H1 (cell line): ENCODE measurements around the gene NABP2. TPM values are rescaled to one million over a fixed set of nuclear protein-coding genes. Genes with fewer than 3 reads are reported as not detected.

Source experiments
- CTCF ChIA-PET: fragments of 300-600 bp; sonication (Branson Sonifier 250); formaldehyde crosslinking; loops from one replicate; lab custom pipeline; 2021; ENCODE audit not compliant: partially characterized antibody; lab: Charles Lee
- POLR2A ChIA-PET: fragments of 300-600 bp; sonication (Branson Sonifier 250); formaldehyde crosslinking; loops from one replicate; lab custom pipeline; 2021; ENCODE audit warnings: inconsistent platforms; ENCODE audit not compliant: partially characterized antibody; lab: Charles Lee
- DNase-seq, 2 experiments: peaks; one replicate each; pipeline versions ENCODE4 v3.0.0 to v3.0.0-alpha.2; 2010 to 2022; ENCODE audit warnings: low spot score in 2 of 2, low read depth in 1 of 2, mixed read lengths in 1 of 2
- FAIRE-seq: peaks from 2 replicates; lab custom pipeline; 2011; peaks lifted over from hg19 to GRCh38; lab: Jason Lieb, UNC
- H2AFZ ChIP-seq: 2 replicates; pipeline ENCODE4 v1.8.1; 2012; ENCODE audit warnings: low read length, inconsistent platforms
- H2AK5ac ChIP-seq: 2 replicates; pipeline ENCODE4 v1.6.1; 2013; ENCODE audit warnings: low read depth, low read length
- H2BK120ac ChIP-seq: replicated peaks from 2 replicates; pipeline ENCODE3; 2013; ENCODE audit warnings: low read depth, low read length, inconsistent platforms
- H2BK12ac ChIP-seq: 2 replicates; pipeline ENCODE4 v1.6.1; 2013; ENCODE audit warnings: low read depth, low read length
- H2BK15ac ChIP-seq: 2 replicates; pipeline ENCODE4 v1.6.1; 2013; ENCODE audit warnings: low read length
- H2BK20ac ChIP-seq: 2 replicates; pipeline ENCODE4 v1.6.1; 2013; ENCODE audit warnings: low read length
- H2BK5ac ChIP-seq: 2 replicates; pipeline ENCODE4 v1.6.1; 2013; ENCODE audit warnings: low read depth, low read length
- H3K14ac ChIP-seq: 2 replicates; pipeline ENCODE4 v1.6.1; 2013; ENCODE audit warnings: inconsistent platforms; ENCODE audit not compliant: insufficient read length
- H3K18ac ChIP-seq: 2 replicates; pipeline ENCODE4 v1.6.1; 2013; ENCODE audit warnings: low read length; ENCODE audit errors: extremely low read depth
- H3K23ac ChIP-seq: 2 replicates; pipeline ENCODE4 v1.6.1; 2013; ENCODE audit warnings: inconsistent platforms; ENCODE audit not compliant: insufficient read length
- H3K23me2 ChIP-seq: 2 replicates; pipeline ENCODE4 v1.6.1; 2013; ENCODE audit warnings: low read depth, low read length
- H3K27ac ChIP-seq: 2 replicates; pipeline ENCODE4 v1.6.1; 2011; ENCODE audit warnings: low read depth, low read length, inconsistent platforms
- H3K27me3 ChIP-seq, 4 experiments: replicated peaks in 1 of 4; 1 replicate in 1 of 4; 2 replicates in 3 of 4; pipeline versions ENCODE4 v1.6.1 to v1.8.1; 2011 to 2013; ENCODE audit warnings: low read length in 3 of 4, mild to moderate bottlenecking in 3 of 4, inconsistent platforms in 2 of 4, mixed read lengths in 2 of 4, moderate library complexity in 1 of 4; ENCODE audit not compliant: control insufficient read depth in 3 of 4, insufficient read depth in 3 of 4; ENCODE audit errors: extremely low read depth in 1 of 4
- H3K36me3 ChIP-seq, 4 experiments: 2 replicates each; pipeline versions ENCODE4 v1.6.1 to v1.8.1; 2011 to 2013; ENCODE audit warnings: mild to moderate bottlenecking in 4 of 4, low read length in 3 of 4, moderate library complexity in 2 of 4, control low read depth in 1 of 4, inconsistent platforms in 1 of 4; ENCODE audit not compliant: insufficient read depth in 4 of 4, control insufficient read depth in 2 of 4
- H3K4ac ChIP-seq: replicated peaks from 2 replicates; pipeline ENCODE3; 2013; ENCODE audit warnings: low read length, low read depth, mixed read lengths, inconsistent platforms; ENCODE audit not compliant: insufficient read length
- H3K4me1 ChIP-seq, 4 experiments: replicated peaks in 1 of 4; 1 replicate in 1 of 4; 2 replicates in 3 of 4; pipeline versions ENCODE4 v1.6.1 to v1.8.1; 2011 to 2013; ENCODE audit warnings: low read length in 3 of 4, inconsistent platforms in 2 of 4, mixed read lengths in 1 of 4; ENCODE audit not compliant: insufficient read depth in 4 of 4, control insufficient read depth in 3 of 4
- H3K4me2 ChIP-seq, 2 experiments: 2 replicates each; pipeline versions ENCODE4 v1.6.1 to v1.8.1; 2011 to 2013; ENCODE audit warnings: low read depth in 2 of 2, low read length in 2 of 2, control low read depth in 1 of 2, inconsistent platforms in 1 of 2, mild to moderate bottlenecking in 1 of 2; ENCODE audit not compliant: insufficient read depth in 1 of 2
- H3K4me3 ChIP-seq, 4 experiments: fragments of 200-600, 300-600 bp in 1 of 4; sonication (generic), shearing (Covaris generic), sonication (Bioruptor Twin) in 1 of 4; 2 replicates each; pipeline versions ENCODE4 v1.5.1 to v1.8.1; 2011 to 2016; ENCODE audit warnings: low read length in 4 of 4, low read depth in 3 of 4, control low read depth in 2 of 4, inconsistent platforms in 2 of 4, mild to moderate bottlenecking in 2 of 4, mixed read lengths in 1 of 4, moderate library complexity in 1 of 4; ENCODE audit not compliant: insufficient read depth in 2 of 4; ENCODE audit errors: extremely low read depth in 1 of 4
- H3K56ac ChIP-seq: replicated peaks from 2 replicates; pipeline ENCODE3; 2013; ENCODE audit warnings: low read depth, mild to moderate bottlenecking, mixed read lengths, low read length, inconsistent platforms; ENCODE audit not compliant: insufficient read length
- H3K79me1 ChIP-seq: 2 replicates; pipeline ENCODE4 v1.6.1; 2013; ENCODE audit warnings: low read depth, low read length, control low read depth
- H3K79me2 ChIP-seq, 2 experiments: 2 replicates each; pipeline versions ENCODE4 v1.6.1 to v1.8.1; 2012 to 2013; ENCODE audit warnings: low read length in 2 of 2, mild to moderate bottlenecking in 2 of 2, inconsistent platforms in 1 of 2; ENCODE audit not compliant: insufficient read depth in 2 of 2, control insufficient read depth in 1 of 2
- H3K9ac ChIP-seq, 4 experiments: replicated peaks in 1 of 4; 1 replicate in 1 of 4; 2 replicates in 3 of 4; pipeline versions ENCODE4 v1.6.1 to v1.8.1; 2011 to 2013; ENCODE audit warnings: low read depth in 3 of 4, low read length in 3 of 4, control low read depth in 2 of 4, mild to moderate bottlenecking in 2 of 4, moderate library complexity in 2 of 4, inconsistent platforms in 1 of 4; ENCODE audit errors: extremely low read depth in 1 of 4
- H3K9me3 ChIP-seq, 2 experiments: 2 replicates each; pipeline versions ENCODE4 v1.6.1 to v1.8.1; 2012 to 2013; ENCODE audit warnings: mild to moderate bottlenecking in 2 of 2, moderate library complexity in 2 of 2, control low read depth in 1 of 2, inconsistent platforms in 1 of 2, low read depth in 1 of 2, low read length in 1 of 2, mixed read lengths in 1 of 2; ENCODE audit not compliant: insufficient read depth in 2 of 2
- H4K20me1 ChIP-seq, 2 experiments: replicated peaks in 1 of 2; 2 replicates each; pipeline versions ENCODE3 to v1.8.1; 2011 to 2013; ENCODE audit warnings: inconsistent platforms in 2 of 2, low read length in 2 of 2, mild to moderate bottlenecking in 1 of 2; ENCODE audit not compliant: insufficient read depth in 2 of 2, control insufficient read depth in 1 of 2
- H4K5ac ChIP-seq: 2 replicates; pipeline ENCODE4 v1.6.1; 2013; ENCODE audit warnings: low read length, low read depth, mixed read lengths, inconsistent platforms; ENCODE audit not compliant: insufficient read length
- H4K8ac ChIP-seq: 2 replicates; pipeline ENCODE4 v1.8.0; 2013; ENCODE audit warnings: mild to moderate bottlenecking, moderate library complexity, low read length, inconsistent platforms; ENCODE audit not compliant: insufficient read depth; ENCODE audit errors: extremely low read depth
- H4K91ac ChIP-seq: replicated peaks from 2 replicates; pipeline ENCODE3; 2013; ENCODE audit warnings: low read length, mixed read lengths, inconsistent platforms; ENCODE audit not compliant: insufficient read length
- CBX8 ChIP-seq: fragments of 300-800, 300-1000 bp; sonication (generic); IDR thresholded peaks from 2 replicates; pipeline ENCODE4 v1.7.1; 2016; ENCODE audit warnings: low read depth, low read length, borderline replicate concordance
- HDAC6 ChIP-seq: IDR thresholded peaks from one replicate; pipeline ENCODE4 v1.7.1; 2012; ENCODE audit warnings: low read depth, mild to moderate bottlenecking, inconsistent platforms, low read length, moderate library complexity
- POLR2A ChIP-seq, 2 experiments: IDR thresholded peaks; 1 replicate in 1 of 2; 2 replicates in 1 of 2; pipeline ENCODE4 v1.6.1; 2011; ENCODE audit warnings: low read depth in 2 of 2, low read length in 2 of 2, mild to moderate bottlenecking in 2 of 2; ENCODE audit errors: control extremely low read depth in 1 of 2
- RAD21 ChIP-seq, 2 experiments: IDR thresholded peaks in 1 of 2; conservative IDR thresholded peaks in 1 of 2; 2 replicates each; pipeline ENCODE4 v1.6.1; 2011; ENCODE audit warnings: low read depth in 2 of 2, low read length in 2 of 2, improper control_type of control experiment in 1 of 2, inconsistent platforms in 1 of 2, mild to moderate bottlenecking in 1 of 2, moderate library complexity in 1 of 2
- TAF7 ChIP-seq: optimal IDR thresholded peaks from 2 replicates; pipeline ENCODE3; 2011; ENCODE audit warnings: low read depth, mild to moderate bottlenecking, inconsistent platforms, low read length, moderate library complexity, borderline replicate concordance
- TCF12 ChIP-seq: IDR thresholded peaks from 2 replicates; pipeline ENCODE4 v1.6.1; 2011; ENCODE audit warnings: low read depth, mild to moderate bottlenecking, low read length
- WGBS, 2 experiments: shearing (Covaris generic) in 1 of 2; methylation state at CpG; one replicate each; pipeline versions ENCODE4 v1.1.6 to v1.1.7; 2013 to 2015; ENCODE audit warnings: low lambda C conversion rate in 2 of 2, mixed read lengths in 2 of 2, inconsistent platforms in 1 of 2, low coverage in 1 of 2, missing lambda C conversion rate in 1 of 2; ENCODE audit not compliant: insufficient replicate concordance in 2 of 2, insufficient coverage in 1 of 2, insufficient read length in 1 of 2; ENCODE audit errors: extremely low coverage in 1 of 2, missing lambda C conversion rate in 1 of 2; 5-methylcytosine and 5-hydroxymethylcytosine counted together
- polyA plus RNA-seq, 7 experiments: library from polyadenylated mRNA; depleted of rRNA in 3 of 7; stranded (reverse) in 5 of 7; unstranded in 2 of 7; fragments of >200 nt in 5 of 7; fragments of 200-250 nt in 2 of 7; gene quantifications; 1 replicate in 5 of 7; 2 replicates in 1 of 7; 4 replicates in 1 of 7; pipeline versions ENCODE4 v1.2.1 to v1.2.3, GENCODE V29; 2011 to 2013; ENCODE audit warnings: missing spikeins in 2 of 7, mixed read lengths in 2 of 7
- total RNA-seq: library from RNA; stranded (reverse); fragmentation: NEBNext Ultra II Directional; extraction: Animal tissue kit (Norgen Biotek cat#: 25700); gene quantifications from 2 replicates; pipeline ENCODE4 v1.2.1, GENCODE V29; 2021
- TF ChIP-seq, protein P1 (sequence below): IDR thresholded peaks from 2 replicates; pipeline ENCODE4 v1.6.1; 2012; ENCODE audit warnings: inconsistent platforms

The NABP2 gene
- total and polyA plus RNA-seq, 2 of the 8 experiments (the other 6 are each of a cell fraction or from before 2014, with no cell fraction given): 58.1 to 67.5 TPM

DNA sequence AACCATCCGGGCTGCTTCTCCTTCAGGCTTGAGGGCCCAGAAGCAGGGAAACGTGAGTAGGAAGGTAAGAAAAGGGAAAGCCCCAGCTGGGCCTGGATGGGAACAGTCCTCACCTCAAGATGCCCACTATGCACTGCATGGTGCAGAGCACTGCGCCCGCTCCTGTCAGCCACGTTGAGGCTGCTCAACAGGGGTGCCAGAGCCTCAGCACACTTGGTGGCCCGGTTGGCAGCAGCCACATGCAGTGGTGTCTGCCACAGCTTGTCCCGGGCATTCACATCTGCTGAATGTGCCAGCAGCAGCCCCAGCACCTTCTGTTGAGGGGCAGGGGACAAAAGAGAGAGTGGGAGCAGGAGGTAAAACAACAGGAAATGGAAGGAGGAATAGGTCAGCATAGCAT is 31.5 kb downstream of the NABP2 start:
- H3K36me3 ChIP-seq: peaks cover 28 to 50% (median 35%) of the 10 kb centered on the region in 4 experiments

More for the DNA sequence above, 31.5 kb downstream of the NABP2 start:
- Histone ChIP-seq H2BK5ac (no peak overlapping the region), H3K4me1 (peaks cover 8 to 17% (median 13%) of the 10 kb centered on the region in 4 experiments), H2BK20ac (no peak overlapping the region), H4K8ac (no peak overlapping the region), H3K9ac (no peak overlapping the region), H3K27ac (no peak overlapping the region), H3K23me2 (peaks cover 11% of the 10 kb centered on the region; the same call in 1 of the 2 replicates), H3K79me2 (peaks cover 0 to 8% of the 10 kb centered on the region in 2 experiments; a peak in 1 of 4 replicates), H2AFZ (no peak overlapping the region), H2BK12ac (no peak overlapping the region), H3K18ac (no peak overlapping the region), H3K4me2 (peak overlapping the region in 1 of 2 experiments; percentile 83; a peak in 1 of 4 replicates), H4K91ac (no peak overlapping the region), H4K5ac (no peak overlapping the region), H2AK5ac (no peak overlapping the region), H3K9me3 (no peaks in the 10 kb centered on the region), H3K4ac (no peak overlapping the region), H4K20me1 (peaks cover 5 to 9% of the 10 kb centered on the region in 2 experiments), H2BK15ac (no peak overlapping the region), H3K79me1 (peaks cover 7% of the 10 kb centered on the region), H3K4me3 (no peak overlapping the region), H3K27me3 (no peaks in the 10 kb centered on the region), H3K23ac (no peak overlapping the region), H3K14ac (no peak overlapping the region), H3K56ac (no peak overlapping the region), H2BK120ac (no peak overlapping the region)
- DNase-seq: no peak
- no peak for FAIRE-seq
- TF ChIP-seq, protein P1, sequence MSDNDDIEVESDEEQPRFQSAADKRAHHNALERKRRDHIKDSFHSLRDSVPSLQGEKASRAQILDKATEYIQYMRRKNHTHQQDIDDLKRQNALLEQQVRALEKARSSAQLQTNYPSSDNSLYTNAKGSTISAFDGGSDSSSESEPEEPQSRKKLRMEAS: no peak
- no peak for TF ChIP-seq HDAC6
- TF ChIP-seq RAD21 (IDR thresholded peaks at IDR 0.05 in 1 of 2, conservative IDR thresholded peaks at IDR 0.05 in 1 of 2; ENCODE audit: low read depth in 2 of 2, low read length in 2 of 2): no peak
- TF ChIP-seq TCF12: no peak
- TF ChIP-seq POLR2A (IDR thresholded peaks at IDR 0.05; ENCODE audit: control extremely low read depth in 1 of 2, low read depth in 2 of 2, low read length in 2 of 2): no peak
- no peak for TF ChIP-seq TAF7
- TF ChIP-seq CBX8: no peak
- ChIA-PET POLR2A (interaction anchor here (1.2 to 3.8 kb wide), 10 partner anchors 9 to 138 kb away, joined by 3 to 41 read pairs (median 8); partner anchors contain the start of genes RNF41 and ZC3H10), CTCF (interaction anchor here (0.6 to 6.4 kb wide), 12 partner anchors 9 to 167 kb away, joined by 3 to 47 read pairs (median 8); partner anchors contain the start of genes COQ10A, SMARCC2 and ZC3H10)
- 89% methylated on average over 7 of the region's 7 CpGs; no CpG with 5 or more reads in 1 of the 2 experiments for WGBS, 2 experiments
